ENCODE results near the gene FGF9.

The FGF9 gene

DNA sequence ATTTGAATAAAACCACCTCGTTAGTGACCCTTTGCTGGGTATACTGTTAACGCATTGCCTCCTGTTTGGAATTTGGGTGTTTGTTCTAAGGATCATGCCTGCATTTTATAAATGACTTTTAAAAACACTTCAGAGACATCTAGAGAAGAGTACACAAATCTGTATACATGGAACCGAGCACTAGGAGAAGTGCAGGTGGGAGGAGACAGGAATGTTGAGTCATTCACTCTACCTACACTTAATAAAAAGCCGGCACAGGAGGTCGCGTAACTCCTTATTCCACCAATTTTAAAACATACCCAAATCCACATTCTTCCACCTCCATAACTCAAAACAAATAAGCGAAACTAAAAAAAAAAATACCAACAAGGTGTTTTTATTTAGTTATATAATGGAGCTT is 48.6 kb downstream of the FGF9 start:
- DNase-seq, result no peak

DNA sequence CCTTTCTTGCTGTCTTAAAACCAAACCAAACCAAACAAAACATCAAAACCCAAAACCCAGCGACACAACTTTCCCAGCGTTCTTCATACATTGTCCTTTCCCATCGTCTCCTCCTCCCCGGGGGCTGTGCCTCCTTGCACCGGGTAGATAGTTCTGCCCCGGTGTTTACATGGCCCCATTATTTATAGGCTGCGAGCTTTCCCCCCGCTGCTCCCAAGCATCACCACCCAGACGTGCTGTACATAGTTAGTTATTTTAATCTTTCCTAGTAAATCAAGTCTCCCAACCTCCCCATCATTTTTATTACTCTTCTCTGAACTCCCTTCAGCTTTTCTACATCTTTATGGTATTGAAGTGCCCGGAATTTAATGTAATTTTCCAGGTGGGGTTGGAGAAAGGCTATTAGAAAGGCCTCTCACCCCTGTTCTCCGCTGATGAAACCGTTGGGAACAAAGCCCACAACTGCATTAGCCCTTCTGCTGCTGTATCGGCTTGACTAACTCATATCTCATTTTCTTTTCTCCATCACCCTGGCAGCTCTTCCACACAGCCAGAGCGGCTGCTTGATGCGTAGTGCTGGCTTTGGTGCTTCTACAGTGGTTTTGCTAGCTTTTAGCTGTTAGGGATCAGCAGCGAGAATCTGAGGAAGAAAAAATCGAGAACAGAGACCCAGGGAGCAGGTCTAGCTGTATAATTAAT is 53.1 kb downstream of the FGF9 start:
- no peak for DNase-seq

DNA sequence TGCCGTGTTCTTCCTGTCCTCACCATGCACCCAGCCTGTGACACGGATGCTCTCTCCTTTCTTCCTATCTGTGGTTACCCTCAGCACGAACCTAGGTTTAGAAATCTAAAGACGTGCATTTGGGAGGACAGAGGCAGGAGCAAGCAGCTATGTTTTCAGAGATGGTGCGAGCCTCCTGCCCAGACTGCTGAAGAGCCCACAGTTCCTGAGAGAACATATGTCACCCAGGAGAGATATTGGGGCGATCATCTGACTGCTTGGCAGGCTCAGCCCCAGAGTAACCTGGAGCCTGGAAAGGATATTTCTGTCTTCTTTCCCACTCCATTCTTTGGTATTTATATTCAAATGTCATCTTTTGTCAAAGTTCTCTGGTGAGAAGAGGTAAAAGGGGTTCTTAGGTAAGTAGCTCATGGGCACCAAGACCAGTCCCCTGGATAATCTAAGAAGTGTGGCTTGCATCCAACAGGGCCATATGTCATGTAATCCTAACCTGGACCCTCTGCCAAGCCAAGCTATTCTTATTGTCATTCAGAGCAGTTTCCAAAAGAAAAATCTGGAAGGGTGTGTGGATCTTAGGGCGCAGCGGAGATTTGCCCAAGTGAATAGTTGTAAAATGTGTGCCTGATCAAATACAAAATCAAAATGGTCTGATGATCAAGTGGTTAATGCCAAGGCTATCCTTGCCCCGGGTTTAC is 59.5 kb downstream of the FGF9 start:
- no peak for DNase-seq

DNA sequence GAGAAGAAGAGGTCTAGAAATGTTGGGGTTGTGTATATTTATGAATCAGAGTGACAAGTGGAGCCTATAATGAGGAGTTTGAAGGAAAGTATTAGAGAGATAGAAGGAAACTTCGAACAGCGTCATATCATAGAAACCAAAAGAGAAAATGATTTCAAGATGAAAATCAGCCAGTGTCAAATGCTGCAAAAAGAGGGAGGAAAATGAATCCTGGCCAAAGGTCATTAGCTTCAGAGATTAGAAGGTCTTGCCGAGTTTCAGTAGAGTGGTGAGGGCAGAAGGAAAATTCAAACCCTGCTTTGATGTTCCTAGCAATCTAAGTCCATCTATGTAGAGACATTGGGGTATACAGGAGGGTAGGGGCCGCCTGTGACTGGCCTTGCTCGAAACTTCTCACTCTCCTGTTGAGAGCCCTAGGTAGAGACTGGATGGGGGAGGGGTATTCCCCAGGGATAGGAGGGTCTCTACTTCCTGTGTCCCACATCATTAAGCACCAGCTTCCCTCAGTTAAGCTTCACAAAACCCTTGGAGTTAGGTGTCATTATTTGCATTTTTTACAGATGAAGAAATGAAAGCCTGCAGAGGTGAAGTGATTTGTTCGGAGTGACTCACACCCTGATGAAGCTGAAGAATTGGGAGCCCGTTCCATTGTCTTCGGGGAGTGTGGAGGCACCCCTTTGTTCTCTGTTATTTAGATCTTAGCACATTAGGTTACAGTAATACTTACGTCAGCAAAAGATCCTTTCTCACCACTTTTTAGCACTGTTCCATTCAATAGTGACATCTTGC is 62.8 kb downstream of the FGF9 start:
- no peak for DNase-seq

DNA sequence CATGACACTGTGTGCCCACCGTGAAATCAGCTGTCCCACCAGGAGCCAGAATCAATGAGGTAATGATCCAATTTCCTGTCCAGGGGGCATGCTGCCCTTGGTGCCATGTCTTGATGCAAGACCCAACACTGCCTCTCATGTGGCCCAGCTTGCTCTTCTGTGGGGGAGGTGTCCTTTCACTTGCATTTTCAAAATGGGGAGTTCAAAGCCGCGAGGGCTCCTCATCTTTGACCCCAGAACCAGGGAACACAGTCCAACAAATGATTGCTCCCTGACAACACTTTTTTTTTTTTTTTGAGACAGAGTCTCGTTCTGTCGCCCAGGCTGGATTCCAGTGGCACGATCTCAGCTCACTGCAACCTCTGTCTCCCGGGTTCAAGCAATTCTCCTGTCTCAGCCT is 64.1 kb downstream of the FGF9 start:
- no peak for DNase-seq

DNA sequence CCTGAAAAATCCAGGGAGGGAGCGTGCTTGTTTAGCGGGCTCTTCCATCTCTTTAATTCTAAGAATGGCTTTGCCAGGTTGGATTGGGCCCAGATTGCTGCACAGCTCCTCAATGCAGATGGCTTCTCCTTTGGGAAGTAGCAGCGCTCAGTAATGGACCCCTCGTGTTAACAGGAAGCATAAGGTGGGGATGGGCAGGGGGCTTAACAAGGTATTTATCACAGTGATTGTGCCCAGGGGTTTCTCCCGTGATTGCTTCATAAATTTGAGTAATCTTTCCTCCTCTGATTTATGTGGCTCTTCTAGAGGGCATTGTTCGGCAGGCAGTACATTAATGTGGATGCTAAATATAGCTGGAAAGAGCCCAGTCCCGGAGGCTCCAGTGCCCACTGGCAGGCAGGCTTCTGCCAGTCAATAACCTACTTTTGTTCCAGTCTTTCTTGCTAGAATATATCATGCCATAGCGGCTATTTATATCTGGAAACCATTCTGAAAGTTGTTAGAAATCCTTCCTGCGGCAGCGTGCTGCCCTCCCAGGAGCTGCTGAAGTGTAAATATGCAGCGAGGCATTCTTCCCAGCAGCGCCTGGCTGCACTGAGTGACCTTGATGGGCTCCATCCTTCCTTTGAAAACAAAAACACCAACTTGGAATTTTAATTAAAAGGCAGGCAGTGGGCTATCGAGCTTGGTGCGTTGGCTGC is 65.0 kb downstream of the FGF9 start:
- no peak for DNase-seq

DNA sequence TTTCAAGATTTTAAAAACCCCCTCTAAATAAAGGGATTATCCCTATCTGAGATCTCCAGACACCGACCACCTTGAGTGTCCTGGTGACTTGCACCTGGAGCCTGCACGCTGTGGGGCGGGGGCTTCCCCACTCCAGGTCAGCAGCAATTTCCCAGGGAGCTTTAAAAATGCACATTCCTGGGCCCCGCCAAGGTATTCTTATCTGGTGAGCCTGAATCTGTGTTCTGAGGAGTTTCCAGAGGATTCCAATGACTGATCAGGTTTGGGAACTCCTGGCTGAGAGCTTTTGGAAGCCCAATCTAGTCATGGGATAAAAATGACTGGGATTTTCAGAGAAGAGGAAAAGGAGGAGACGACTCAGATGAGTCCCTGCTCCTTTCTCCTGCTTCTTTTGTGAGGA is 66.1 kb downstream of the FGF9 start:
- no peak for DNase-seq

DNA sequence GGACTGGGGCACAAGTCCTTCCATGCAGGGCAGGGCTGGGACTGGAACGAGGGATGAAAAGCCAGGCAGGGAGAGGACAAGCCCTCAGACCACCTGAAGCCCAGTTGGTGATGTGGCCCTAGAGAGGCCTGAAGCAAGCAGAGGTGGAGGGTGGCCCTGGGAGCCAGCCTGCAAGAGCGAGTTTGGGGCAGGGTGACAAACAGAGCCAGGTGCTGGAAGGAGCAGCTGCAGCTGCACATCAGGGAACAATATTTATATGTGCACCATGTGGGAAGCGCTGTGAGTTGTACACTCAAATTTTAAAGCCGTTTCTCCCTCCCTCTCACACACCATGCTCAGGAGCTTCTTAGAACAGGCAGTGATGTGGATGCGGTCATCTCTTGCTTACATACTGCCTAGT is 67.8 kb downstream of the FGF9 start:
- no peak for DNase-seq

DNA sequence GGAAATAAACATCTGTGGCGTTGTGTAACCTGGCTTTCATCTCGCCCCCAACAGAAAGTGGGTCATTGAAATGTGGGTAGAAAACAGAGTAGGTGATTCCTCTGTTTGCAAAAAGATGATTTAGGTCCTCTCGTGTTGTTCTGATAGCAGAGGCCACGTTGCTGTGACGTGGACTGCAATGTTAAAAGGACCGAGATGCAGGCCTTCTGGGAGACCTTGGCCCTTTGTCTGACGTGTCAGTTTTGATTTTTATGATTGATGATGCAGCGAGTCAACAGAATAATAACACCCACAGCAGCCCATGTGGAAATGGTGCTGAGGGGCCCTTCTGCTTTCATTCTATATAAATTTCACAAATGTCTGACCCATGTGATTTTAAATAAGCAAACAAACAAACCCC is 68.9 kb downstream of the FGF9 start:
- DNase-seq, result no peak

DNA sequence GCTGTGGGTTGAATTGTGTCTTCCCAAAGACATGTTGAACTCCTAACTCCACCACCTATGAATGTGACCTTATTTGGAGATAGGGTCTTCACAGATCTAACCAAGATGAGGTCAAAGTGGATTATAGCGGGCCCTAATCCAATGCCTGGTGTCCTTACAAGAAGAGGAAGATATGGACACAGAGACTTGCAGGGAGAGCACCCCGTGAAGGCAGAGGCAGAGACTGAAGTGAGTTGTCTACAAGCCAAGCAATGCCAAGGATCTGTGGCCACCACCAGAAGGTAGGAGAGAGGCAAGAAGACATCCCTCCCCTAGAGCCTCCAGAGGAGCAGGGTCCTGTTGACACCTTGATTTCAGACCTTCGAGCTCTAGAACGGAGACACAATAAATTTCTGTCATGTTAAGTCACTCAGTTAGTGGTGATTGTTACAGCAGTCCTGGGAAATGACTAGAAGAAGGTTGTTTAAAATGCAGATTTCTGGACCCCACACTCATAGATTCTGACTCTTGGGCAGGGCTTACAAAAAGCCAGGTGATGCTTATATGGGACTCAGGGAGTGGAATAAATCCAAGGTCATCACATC is 70.6 kb downstream of the FGF9 start:
- no peak for DNase-seq

DNA sequence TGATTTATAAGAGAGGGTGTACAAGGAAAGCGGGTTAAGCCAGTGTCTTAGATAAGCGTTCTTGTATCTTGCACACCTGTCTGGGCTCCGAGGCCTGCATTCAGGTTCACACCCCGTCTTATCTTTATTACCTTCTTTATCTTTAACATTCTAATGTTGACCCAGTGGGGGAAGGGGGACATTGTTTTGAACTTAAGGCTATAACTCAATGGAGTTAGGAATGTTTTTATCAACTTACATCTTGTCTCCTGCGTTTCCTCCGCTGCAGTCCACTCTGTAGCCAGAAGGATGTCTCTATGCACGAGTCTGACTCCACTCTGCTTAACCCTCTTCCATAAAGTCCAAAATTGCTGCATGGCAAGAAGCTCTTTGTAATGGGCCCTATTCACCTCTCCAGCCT is 71.2 kb downstream of the FGF9 start:
- DNase-seq, result no peak

DNA sequence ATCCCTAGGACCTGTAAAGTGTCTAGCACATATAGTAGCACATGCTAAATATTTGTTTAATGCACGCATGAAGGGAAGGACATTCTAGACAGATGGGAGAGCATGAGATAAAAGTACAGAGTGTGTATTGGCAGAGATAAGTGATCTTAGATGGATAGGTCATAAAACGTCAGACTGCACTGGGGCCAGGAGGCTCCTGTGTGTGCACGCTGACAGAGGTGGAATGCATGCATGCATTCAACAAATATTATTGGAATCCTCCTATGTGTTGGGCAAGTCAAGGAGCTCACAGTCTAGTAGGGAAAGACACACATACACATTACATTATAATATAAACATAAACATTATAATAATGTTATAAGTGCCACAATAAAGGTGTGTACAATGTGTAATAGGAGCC is 73.3 kb downstream of the FGF9 start:
- no peak for DNase-seq

DNA sequence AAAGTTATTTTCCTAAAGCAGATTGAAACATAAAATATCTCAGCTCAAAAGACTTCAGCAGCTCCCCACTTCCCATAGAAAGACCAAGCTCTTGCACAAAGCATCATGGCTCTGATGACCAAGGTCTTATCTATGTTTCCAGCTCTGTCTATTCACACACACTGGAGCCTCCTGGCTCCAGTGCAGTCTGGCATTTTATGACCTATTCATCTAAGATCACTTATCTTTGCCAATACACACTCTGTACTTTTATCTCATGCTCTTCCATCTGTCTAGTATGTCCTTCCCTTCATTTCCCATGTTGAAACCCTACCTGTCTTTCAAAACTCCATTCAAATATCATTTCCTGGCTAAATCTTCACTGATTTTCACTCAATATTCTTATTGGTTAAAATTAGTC is 74.4 kb downstream of the FGF9 start:
- no peak for DNase-seq

DNA sequence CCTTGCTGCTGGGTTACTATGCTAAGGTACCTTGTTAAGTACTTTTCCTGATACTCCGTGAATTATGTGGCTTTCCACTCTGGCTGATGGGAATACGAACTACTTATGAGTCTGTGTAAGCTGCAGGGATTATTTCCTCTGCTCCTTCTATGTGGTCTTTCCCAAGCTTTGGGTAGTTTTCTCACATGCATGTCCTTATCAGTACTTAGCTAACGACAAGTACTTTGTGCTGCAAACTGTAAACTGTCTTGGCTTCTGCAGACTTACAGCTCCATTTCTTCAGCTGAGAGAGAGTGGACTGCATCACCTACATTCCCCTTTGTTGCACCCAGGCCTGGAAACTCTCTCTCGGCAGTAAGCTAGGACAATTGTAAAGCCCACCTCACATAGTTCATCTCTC is 76.6 kb downstream of the FGF9 start:
- no peak for DNase-seq

DNA sequence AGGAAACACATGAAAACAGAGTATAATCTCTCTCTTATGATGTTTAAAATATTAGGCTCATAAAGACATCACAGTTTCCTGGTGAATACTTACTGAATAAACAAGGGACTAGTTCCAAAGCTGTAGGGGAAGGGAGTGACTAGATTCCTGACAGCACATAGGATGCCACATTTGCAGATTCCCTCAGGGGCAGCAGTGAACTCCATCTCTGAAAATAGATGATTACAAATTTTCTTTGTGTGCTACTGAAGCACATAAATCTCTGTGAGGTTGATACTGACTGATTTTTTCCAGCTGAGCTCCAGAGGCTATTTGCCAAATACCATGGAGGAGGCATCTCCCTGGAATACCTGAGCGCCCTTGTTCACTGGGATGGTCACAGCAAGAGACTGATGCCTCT is 77.3 kb downstream of the FGF9 start:
- DNase-seq, result no peak

DNA sequence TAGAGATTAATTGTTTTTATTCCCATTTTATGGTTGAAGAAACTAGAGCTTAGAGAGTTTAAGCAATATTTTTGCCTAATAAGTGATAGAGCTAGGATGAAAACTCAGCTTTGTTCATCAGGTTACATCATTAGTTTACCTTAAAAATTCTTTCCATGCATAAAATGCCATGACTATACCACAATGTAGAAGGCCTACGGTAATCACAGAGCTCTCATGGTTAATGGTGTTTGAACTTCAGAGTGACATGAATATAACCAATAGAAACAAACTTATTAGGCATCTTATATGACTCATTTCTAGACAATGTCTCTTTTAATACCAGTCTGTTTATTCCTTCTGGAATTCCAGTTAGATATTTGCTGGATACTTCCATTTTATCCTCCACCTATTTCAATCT is 78.5 kb downstream of the FGF9 start:
- DNase-seq, result no peak

DNA sequence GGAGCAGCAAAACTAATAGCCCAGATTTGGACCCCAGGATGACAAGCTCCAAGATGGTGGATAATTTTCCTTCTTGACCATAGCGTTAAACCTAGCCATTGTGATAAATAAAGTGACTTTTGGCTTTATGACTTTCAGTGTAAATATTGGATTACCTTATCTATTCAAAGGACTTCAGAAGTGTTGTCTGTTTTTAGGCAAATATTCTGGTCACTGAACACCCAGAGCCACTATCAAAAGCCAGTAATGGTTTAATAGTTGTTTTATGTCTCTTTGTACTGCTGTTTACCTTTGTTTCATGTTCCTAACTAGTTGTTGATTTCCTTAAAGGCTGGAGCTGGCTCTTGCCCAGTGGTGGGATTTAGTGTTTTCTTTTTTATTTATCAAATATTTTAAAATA is 81.6 kb downstream of the FGF9 start:
- no peak for DNase-seq

DNA sequence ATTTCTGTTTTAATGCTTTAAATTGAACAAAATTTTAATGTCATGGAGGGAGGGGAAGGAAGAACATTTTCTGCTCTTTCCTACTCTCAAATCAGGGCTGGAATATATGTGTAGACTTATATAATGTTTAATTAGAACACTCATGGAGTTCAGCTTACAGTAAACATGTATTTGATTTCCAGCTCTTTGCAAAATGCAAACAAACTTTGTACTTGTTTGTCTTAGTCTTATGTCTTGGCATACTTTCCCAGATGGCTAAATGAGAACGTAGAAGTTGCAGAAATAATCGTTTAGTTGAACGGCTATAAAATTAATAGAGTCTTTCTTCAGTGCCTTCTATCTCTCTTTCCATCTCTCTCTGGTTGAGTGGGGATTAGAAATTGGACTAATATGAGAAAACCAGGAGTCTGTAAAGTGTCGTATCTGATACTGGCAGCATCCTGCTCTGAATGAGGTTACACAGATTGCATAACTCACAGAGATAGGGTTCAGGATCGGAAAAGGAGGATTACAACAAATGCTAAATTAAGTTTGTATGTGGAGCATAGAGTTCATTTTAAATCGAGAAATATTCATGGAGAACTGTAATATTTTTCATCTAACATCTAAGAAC is 82.3 kb downstream of the FGF9 start:
- no peak for DNase-seq
